Stimulated activated CD4-positive, alpha-beta T cell treated with anti-CD3 and anti-CD28 coated beads, TNF-alpha, amount 100 ng/mL, for 48 hours (primary cell): ENCODE measurements around the gene OR4K17.
"Not testable (repeated sequence)": the region's sequence is repeated elsewhere in the genome, so short reads cannot be mapped to it uniquely, and the experiment has no call there.

ENCODE experiments used
- DNase-seq, 3 donors: peaks; one replicate each; pipeline ENCODE4 v3.0.0-alpha.2; 2020; ENCODE audit warnings: low read depth in 3 of 3

Gene OR4K17, protein sequence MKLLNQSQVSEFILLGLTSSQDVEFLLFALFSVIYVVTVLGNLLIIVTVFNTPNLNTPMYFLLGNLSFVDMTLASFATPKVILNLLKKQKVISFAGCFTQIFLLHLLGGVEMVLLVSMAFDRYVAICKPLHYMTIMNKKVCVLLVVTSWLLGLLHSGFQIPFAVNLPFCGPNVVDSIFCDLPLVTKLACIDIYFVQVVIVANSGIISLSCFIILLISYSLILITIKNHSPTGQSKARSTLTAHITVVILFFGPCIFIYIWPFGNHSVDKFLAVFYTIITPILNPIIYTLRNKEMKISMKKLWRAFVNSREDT

DNA sequence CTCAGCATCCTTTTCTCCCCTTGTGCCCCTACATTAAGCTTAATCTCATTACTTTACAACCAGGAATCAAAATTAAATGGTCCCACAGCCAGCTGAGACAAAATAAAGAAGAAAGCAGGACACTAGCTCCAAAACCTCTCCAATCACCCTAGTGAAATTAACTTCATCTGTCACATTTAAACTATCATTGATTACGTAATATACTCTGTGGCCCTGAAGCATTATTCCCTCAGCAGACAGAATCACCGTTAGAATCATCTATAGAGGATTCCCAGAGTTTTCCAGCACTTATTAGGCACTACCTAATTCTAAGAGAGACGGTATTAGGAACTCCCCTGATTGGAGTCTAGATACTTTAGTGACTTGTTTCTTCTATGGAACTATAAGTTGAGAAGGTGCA is at the start of gene OR4K17:
TSS of gene OR4K17 (plus strand) at position 302 of the 400 bp plus-strand sequence. CDS start 6,761 bp downstream, outside the sequence.
- DNase-seq, result no peak

DNA sequence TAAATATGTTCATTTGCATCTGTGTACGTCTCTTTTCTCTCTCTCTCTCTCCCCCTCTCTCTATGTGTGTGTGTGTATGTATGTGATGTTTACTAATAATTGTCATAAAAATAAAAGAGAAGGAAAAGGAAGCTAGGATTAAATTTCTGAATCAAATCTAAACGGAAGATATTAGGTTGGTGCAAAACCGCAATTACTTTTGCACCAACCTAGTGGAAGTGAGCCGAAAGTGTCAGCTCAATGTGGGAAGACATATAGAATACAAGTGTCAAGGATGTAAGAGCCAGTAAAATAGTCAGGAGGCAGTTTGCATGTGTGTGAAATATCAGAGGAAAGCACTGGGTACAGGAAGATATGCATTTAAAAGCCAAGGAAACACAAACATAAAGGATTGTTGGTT is 18.5 kb upstream of the OR4K17 start:
- DNase-seq, result no peak

DNA sequence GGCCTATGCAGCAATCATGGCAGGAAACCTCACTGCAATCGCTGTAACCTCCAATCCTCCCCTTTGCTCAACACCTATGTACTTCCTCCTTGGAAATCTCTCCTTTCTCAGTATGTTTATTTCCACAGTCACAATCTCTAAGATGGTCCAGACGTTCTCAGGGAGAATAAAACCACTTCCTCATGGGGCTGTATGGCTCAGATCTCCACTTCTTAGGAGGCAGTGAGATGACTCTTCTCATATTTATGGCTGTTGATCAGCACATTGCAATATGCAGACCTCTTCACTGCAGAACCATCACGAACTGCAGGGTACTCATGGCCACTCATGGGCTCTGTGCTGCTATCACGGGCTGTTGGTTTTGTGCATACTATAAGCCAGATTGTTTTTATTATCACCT is 17.1 kb upstream of the OR4K17 start:
- no peak for DNase-seq

DNA sequence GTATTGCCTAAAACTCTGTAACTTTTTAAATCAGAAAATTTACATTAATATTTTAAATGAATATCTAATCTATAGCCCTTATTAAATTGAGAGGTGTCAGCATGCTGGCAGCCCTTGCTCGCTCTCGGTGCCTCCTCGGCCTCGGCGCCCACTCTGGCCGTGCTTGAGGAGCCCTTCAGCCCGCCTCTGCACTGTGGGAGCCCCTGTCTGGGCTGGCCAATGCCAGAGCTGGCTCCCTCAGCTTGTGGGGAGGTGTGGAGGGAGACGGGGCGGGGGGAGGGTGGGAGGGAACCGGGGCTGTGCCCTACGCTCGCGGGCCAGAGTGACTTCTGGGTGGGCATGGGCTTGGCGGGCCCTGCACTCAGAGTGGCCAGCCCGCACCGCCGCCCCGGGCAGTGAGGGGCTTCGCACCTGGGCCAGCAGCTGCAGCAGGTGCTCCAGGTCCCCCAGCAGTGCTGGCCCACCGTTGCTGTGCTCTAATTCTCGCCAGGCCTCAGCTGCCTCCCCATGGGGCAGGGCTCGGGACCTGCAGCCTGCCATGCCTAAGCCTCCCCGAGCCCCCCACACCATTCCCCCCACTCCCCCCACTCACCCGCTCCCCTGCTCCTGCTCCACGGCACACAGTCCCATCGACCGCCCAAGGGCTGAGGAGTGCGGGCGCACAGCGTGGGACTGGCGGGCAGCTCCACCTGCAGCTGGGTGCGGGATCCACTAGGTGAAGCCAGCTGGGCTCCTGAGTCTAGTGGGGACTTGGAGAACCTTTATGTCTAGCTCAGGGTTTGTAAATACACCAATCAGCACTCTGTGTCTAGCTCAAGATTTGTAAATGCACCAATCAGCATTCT is 11.4 kb upstream of the OR4K17 start:
- DNase-seq, result not testable (repeated sequence)

DNA sequence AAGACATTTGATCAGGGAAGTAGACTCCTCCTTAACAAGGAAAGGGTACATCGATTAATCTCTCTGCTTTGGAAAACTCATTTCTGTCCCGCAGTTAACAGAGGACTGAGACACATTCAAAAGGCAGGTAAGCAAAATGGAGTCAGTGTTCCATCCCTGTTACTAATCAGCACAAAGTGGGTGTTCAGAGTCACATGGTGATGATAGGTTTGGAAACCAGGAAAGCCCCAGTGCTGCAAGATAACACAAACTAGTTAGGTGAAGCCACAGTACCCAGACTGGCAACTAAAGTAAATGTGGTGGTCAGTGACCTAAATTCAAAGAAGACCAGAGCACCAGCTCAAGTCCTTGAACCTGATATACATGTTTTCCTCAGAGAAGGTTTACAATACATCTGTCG is 1.8 kb downstream of the OR4K17 start:
- no peak for DNase-seq

DNA sequence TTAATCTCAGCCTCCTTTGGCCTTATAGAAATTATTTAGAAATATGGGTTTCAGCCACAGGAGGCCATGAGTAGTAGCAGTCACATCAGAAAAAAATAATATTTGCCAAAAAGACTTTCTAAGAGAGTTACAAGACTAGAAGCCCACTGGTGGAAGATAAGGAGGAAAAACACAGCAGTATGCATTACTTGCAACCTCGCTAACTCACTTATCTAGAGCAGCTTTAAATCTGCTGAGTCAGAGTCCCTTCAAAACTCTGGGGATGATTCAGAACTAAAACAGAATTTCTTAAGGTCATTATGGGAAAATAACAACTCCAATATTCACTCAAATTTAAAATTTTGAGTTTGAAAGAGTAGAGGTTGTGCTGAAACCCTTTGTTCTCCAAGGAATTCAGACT is 6.2 kb downstream of the OR4K17 start:
- no peak for DNase-seq

DNA sequence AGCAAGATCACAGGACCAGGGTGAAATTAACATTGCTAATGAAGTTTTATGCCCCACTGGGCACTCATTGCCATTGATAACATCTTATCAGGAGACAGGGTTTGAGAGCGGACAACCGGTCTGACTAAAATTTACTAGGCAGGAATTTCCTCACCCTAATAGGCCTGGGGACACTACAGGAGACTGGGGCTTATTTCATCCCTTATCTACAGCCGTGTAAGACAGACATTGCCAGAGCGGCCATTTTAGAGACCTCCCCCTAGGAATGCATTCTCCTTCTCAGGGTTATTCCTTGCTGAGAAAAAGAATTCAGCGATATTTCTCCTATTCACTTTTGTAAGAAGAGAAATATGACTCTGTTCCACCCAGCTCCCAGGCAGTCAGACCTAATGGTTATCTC is 8.3 kb downstream of the OR4K17 start:
- DNase-seq, result no peak

DNA sequence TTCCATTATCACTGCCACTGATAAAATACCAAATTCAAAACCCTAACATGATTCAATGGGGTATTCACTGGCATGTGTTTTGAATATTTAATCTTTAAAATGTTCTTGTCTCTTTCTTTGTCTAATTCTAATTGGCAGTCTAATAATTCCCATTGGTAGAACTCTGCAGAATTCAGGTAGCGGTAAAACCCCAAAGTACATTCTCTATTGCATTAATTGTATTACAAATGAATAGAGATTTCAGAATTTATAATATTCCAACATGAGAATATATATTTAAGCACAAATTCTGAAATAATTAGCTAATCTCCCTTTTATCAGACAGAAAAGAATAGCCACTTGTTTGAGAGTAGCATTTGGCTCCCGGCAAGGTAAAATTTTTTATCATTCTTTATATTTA is 28.0 kb downstream of the OR4K17 start, which contains the start of gene OR4N5:
TSS of gene OR4N5 (plus strand) at position 301 of the 400 bp plus-strand sequence. CDS start 4,916 bp downstream, outside the sequence.
- DNase-seq, result no peak

DNA sequence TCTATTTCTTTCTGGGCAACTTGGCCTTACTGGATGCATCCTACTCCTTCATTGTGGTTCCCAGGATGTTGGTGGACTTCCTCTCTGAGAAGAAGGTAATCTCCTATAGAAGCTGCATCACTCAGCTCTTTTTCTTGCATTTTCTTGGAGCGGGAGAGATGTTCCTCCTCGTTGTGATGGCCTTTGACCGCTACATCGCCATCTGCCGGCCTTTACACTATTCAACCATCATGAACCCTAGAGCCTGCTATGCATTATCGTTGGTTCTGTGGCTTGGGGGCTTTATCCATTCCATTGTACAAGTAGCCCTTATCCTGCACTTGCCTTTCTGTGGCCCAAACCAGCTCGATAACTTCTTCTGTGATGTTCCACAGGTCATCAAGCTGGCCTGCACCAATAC is 33.4 kb downstream of the OR4K17 start:
- no peak for DNase-seq

DNA sequence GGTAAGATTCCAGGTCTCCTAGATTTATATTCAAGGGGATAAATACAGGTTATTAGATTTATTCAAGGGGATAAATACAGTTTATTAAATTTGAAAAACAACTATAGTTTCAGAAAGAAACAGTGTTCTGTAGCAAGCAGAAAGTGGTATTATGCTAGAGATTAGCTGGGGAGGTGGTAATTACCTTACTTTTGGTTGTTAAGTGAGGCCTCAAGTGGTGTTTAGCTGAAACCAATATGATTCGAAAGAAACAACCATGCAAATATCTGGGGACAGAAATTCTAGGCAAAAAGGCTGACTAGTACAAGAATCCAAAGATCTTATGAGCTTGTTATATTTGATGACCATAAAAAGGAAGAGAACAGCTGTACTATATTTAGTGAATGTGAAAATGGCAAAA is 34.3 kb downstream of the OR4K17 start:
- DNase-seq, result no peak

DNA sequence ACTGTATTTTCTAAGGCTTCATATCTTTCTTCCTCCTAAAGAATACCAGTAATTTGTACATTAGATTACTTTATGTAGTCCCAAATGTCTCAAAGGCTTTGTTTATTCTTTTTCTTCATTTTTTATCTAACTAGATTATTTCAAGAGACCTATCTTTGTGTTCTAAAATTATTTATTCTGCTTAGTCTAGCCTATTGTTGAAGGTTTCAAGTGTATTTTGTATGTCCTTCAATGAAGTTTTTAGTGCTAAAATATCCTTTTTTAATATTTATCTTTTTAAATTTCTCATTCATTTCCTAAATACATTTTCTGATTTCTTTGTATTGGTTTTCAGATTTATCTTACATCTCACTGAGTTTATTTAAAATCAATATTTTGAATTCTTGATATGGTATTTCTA is 53.9 kb downstream of the OR4K17 start:
- no peak for DNase-seq

DNA sequence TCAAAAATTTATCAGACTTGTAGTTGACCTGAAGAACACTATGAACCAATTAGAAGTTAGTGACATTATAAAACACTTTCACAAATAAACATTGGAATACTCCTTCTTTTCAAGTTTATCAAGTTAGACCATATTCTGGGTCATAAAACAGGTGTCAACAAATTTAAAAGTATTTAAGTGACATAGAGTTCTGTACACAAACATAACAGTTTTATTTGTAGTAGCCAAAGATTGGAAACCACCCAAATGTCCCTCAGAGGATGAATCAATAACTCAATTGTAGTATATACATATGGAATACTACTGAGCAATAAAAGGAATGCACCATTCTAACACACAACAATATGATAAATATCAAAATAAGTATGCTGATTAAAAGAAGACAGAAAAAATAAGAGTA is 56.6 kb downstream of the OR4K17 start:
- no peak for DNase-seq

DNA sequence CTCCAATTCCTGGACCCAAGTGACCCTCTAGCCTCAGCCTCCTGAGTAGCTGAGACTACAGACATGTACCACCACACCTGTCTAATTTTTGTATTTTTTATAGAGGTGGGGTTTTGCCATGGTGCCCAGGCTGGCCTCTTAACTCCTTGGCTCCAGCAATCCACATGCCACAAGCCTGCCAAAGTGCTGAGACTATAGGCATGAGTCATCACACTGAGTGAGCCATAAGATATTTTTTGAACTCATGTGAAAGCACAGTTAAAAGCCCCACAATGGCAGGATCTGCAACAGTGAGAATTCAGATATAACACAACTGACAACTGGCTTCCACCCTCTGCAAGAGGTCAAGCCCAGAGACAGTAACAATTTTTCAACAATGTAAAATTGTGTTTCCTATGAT is 59.3 kb downstream of the OR4K17 start:
- DNase-seq, result not testable (repeated sequence)
